HG02623 (cell line): ENCODE data around the gene CASP9.

Source experiments
- ATAC-seq: cut with Tn5 transposase; IDR thresholded peaks from one replicate; pipeline ENCODE4 v1.9.1; 2021; ENCODE audit warnings: moderate library complexity; ENCODE audit not compliant: unreplicated experiment

The CASP9 gene

GRCh38 chr1:15524021-15524282, at the start of gene CASP9:
Gene CASP9 (minus strand): TSS chr1:15524215. CDS start chr1:15524200, 15 bp downstream.
- peak; percentile 4 for ATAC-seq

GRCh38 chr1:15573477-15573876, 49.5 kb upstream of the CASP9 start:
- ATAC-seq: no peak

GRCh38 chr1:15571266-15571665, 47.3 kb upstream of the CASP9 start:
- ATAC-seq: no peak

DNA sequence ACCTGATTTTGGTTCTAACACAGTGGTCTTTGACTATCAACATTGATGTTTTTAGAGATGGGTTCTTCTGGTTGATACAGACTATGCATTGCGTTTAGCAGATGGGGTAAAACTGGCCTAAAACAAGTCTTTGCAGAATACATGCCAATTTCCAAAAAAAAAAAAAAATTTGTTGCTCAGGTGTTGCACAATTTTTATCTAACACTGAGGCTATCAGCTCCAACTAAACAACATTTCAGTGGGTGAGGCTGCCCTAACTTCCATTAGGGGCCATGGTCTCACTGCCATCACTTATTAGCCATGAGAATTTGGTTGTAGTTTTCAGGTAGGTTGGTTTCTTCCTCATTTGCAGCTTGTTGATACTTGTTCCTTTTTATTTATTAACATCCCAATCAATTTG, 46.8 kb upstream of the CASP9 start:
- no peak for ATAC-seq

DNA sequence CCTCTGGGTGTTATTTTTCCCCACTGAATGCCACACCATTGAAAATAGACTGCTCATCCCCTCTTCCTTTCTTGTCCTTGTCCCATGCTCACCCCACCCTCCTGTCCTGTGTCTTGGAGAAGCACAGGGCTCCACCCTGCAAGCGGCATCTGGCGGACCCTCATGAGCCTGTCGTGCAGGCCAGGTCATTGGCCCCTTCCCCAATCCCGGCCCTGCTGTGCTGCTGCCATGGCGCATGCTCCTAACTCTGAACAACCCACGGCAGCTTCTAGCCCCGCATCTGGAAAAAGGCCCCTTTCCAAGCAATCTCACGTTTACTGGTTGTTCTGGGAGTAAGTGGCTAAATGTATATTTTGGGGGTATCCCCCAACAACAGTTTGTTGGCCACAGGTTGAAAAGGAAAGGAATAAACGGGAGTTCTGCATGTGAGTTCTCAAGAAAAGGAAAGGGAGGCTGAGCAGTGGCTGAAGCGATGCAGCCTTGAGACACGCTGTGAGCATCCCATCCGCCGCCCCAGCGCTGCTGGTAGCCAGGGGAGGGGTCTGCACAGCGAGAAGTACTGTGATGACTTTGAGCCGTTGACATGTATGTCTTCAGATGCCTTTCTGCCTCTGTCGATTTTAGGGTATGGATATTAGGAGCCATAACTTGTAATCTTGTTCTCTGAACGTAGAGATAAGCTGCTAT, 44.5 kb upstream of the CASP9 start:
- no peak for ATAC-seq

GRCh38 chr1:15559189-15559810, 35.3 kb upstream of the CASP9 start:
- ATAC-seq: no peak

DNA sequence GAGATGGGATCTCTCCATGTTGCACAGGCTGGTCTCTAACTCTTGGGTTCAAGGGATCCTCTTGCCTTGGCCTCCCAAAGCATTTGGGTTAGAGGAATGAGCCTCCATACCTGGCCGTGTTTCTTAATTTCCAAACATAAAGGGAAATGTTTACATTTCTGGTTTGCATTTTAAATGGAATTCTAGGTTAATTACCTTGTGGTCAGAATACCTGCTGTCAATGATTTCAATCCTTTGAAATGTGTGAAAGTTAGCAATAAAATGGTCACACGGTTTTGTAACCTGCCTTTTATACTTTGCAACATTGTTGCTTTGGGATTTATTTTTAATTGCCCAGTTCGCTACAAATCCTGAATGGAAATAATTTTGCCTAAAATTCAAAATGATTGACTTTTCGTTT, 34.5 kb upstream of the CASP9 start:
- ATAC-seq: no peak

- ATAC-seq: no peak
These were observed 33.6 kb upstream of the CASP9 start for GRCh38 chr1:15557594-15557993.

DNA sequence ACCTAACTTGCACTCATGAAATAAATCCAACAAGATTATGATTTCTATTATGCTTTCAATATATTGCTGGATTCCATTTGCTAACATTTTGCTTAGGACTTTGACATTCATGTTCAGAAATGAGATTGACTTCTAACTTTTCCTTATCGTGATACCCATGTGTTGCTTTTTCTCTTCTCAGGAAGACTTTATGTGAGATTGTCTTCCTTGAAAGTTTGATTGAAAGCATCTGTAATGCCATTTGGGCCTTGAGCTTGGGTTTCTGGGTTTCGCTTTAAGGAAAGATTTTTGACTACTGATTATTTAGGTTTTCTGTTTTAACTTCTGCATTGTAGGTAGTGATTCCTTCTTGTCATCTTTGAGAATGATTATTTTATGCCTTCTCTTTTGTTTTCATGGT, 33.0 kb upstream of the CASP9 start:
- ATAC-seq: no peak

DNA sequence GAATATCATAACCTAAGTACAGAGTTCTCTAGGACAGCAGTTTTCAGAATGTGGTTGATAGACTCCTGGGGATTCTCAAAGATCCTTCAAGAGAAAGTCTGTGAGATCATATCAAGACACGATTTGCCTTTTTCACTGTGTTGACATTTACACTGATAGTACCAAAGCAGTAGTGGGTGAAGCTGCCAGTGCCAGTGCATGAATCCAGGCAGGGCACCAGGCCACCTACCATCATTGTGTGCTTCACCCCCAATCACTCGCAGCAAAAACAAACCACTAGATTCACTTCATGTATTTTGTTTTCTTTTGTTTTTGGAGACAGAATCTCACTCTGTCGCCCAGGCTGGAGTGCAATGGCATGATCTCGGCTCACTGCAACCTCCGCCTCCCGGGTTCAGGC, 26.6 kb upstream of the CASP9 start:
- no peak for ATAC-seq

- ATAC-seq: no peak
These were observed 22.6 kb upstream of the CASP9 start for GRCh38 chr1:15546641-15547040.

- ATAC-seq: no peak
These were observed 19.9 kb upstream of the CASP9 start for GRCh38 chr1:15543589-15544568.

GRCh38 chr1:15543251-15543588, 19.2 kb upstream of the CASP9 start:
- ATAC-seq: no peak

GRCh38 chr1:15542388-15543250, 18.6 kb upstream of the CASP9 start:
- no peak for ATAC-seq

DNA sequence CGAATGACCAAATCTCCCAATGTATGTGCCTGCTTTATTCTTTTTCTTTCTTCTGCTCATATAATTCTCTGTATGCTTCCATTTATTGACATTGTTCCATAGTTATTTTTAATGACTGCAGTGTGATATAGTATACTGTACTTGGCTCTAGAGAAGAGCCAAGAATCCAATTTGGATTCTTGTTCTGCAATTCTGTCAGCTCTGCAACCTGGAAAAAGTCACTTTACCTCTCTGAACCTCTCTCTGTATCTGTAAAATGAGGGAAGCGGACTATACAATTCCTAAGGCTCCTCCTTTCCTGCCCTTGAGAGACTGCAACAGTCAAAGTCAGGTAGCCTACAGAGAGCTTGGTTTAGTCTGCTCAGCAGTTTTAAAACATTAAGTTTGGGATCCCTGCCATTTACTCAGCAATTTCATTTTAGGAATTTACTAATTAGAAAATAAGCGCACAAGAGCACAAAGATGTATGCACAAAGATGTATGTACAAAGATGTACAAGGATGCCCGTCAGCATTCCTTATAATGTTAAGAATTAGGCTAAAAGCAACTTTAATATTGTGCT, 17.3 kb upstream of the CASP9 start:
- ATAC-seq: no peak

DNA sequence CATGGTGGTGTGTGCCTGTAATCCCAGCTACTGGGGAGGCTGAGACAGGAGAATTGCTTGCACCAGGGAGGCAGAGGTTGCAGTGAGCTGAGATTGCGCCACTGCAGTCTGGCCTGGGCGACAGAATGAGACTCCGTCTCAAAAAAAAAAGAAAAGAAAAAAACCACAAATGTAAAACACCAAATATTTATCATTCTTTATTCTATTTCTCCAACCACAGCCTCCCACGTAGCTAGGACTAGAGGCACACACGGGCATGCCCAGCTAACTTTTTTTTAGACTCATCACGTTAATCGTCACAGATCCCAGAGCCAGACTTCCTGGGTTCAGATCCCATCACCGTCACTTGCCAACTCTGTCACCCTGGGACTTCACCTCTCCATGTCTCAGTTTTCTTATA, 16.2 kb upstream of the CASP9 start:
- no peak for ATAC-seq

GRCh38 chr1:15538771-15539170, 14.8 kb upstream of the CASP9 start:
- no peak for ATAC-seq

DNA sequence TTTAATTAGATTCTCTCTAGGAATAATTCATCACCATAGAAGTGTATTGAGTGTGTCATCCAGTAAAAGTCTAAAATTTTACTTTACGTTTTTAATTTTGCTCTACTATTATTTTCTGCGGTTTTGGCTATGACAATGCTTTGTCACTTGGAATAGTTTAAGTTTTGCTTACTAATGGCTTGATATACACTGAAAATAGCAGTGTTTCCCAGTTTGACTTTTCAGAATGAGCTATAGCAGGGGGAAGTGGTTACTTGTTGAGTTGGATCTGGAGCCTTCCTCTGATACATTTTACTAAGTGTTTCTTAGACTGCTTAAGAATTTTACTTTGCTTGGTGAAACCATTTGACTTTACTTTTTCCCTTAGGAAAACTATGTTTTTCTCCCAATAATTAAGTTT, 7.7 kb upstream of the CASP9 start:
- no peak for ATAC-seq

GRCh38 chr1:15531003-15531402, 7.0 kb upstream of the CASP9 start:
- no peak for ATAC-seq

DNA sequence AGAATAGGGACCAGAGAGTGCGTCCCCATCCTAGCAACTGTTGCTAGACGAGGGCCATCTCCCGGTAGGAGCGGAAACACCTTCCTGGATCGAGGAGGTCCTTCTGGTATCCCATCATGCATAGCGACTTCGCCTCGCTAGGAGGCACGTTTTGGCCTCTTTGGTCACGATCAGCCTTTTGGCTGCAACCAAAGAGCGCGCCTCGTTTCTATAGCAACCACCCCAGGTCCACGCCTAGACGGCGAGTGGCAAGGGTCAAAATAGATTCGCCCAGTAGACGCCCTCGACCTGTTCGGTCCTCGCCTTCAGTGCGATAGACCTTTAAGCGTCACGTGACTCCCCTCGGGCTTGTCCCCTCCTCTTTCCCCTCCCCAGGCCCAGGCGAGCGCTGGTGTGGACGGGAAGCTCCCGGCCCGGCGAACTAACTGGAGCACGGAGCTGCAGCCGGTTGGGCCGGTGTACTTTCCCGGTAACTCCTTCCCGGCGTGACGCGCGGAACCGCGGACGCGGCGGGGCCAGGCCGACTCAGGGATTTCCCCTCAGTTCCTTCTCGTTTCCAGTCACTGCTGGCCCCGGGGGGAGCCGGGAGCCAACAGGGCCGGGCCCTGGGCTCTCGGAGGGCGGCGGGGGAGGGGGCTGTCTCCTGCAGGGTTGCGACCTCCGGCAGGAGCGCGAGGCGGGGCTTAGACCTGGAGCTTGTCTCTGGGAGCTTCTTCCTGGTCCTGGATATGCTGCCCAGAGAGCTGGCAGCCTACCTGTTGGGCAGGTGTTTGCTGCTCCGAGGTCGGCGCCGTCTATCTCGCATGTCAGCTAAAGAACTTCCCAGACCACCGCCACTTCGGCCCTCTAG, 2.7 kb upstream of the CASP9 start, which contains the start of gene DNAJC16:
Gene DNAJC16, plus strand, starts transcription at position 359 of the 850 bp plus-strand sequence. CDS start 2,258 bp downstream, outside the sequence.
- peak; percentile 39 for ATAC-seq
